Esophagus muscularis mucosa (tissue), 4 donors: Measurements from ENCODE around the gene RGPD6. TPM values are rescaled to one million over a fixed set of nuclear protein-coding genes. Genes with fewer than 3 reads are reported as not detected.
"Not testable (repeated sequence)": the region's sequence is repeated elsewhere in the genome, so short reads cannot be mapped to it uniquely, and the experiment has no call there.

Source experiments
- DNase-seq: peaks from one replicate; pipeline ENCODE4 v3.0.0-alpha.2; 2017; ENCODE audit errors: extremely low spot score
- H3K27ac ChIP-seq, 4 donors: fragments of 200-600 bp; sonication (generic); replicated peaks in 1 of 4; 1 replicate in 3 of 4; 2 replicates in 1 of 4; pipeline ENCODE4 v1.5.1; 2016 to 2019; ENCODE audit warnings: mild to moderate bottlenecking in 1 of 4
- H3K27me3 ChIP-seq, 4 donors: fragments of 200-600 bp; sonication (generic); one replicate each; pipeline versions ENCODE4 v1.5.1 to v1.6.0; 2016 to 2019
- H3K36me3 ChIP-seq, 4 donors: fragments of 200-600 bp; sonication (generic); one replicate each; pipeline ENCODE4 v1.5.1; 2016 to 2019
- H3K4me1 ChIP-seq, 4 donors: fragments of 200-600 bp; sonication (generic); one replicate each; pipeline ENCODE4 v1.5.1; 2016 to 2019
- H3K4me3 ChIP-seq, 4 donors: fragments of 200-600 bp; sonication (generic); 1 replicate in 2 of 4; 2 replicates in 2 of 4; pipeline ENCODE4 v1.5.1; 2016 to 2019; ENCODE audit warnings: mild to moderate bottlenecking in 4 of 4, moderate library complexity in 1 of 4
- H3K9me3 ChIP-seq, 4 donors: fragments of 200-600 bp; sonication (generic); 1 replicate in 3 of 4; 2 replicates in 1 of 4; pipeline ENCODE4 v1.5.1; 2016 to 2019
- WGBS: methylation state at CpG from one replicate; pipeline ENCODE4 v1.1.5; 2018; 5-methylcytosine and 5-hydroxymethylcytosine counted together
- intact Hi-C: fragments of 100-400 bp; cut with DNase I; formaldehyde crosslinking; loops from one replicate; pipeline ENCODE4 v1.15.1; 2023
- total RNA-seq, 4 donors: library from RNA; depleted of rRNA; stranded (reverse); fragments of >200 nt; gene quantifications; one replicate each; pipeline versions ENCODE4 v1.1.0 to v1.2.1, GENCODE V29; 2016

RGPD6 gene
- total RNA-seq, result 10 to 100 TPM; 27.3 to 51.5 (median 37.1) TPM

GRCh38 chr2:110576763-110577416 lies at the start of gene RGPD6:
Gene RGPD6, minus strand, starts transcription at chr2:110577222. Its CDS starts 198 bp downstream, at chr2:110577024.
- intact Hi-C loops, result not testable (repeated sequence)

GRCh38 chr2:110619326-110619939 lies 42.4 kb upstream of the RGPD6 start:
- H3K9me3 ChIP-seq, H3K4me1 ChIP-seq, intact Hi-C loops, H3K27me3 ChIP-seq, H3K4me3 ChIP-seq, DNase-seq, H3K27ac ChIP-seq, H3K36me3 ChIP-seq: not testable (repeated sequence)
- 77% methylated on average over 2 of the region's 9 CpGs for WGBS

More at GRCh38 chr2:110576763-110577416, at the start of gene RGPD6:
- H3K36me3 ChIP-seq, H3K9me3 ChIP-seq, H3K4me1 ChIP-seq, H3K4me3 ChIP-seq, DNase-seq, H3K27me3 ChIP-seq, H3K27ac ChIP-seq: not testable (repeated sequence)
- WGBS, result no CpG with 5 or more reads among the region's 70 CpGs

- H3K27me3 ChIP-seq, H3K4me3 ChIP-seq, DNase-seq, H3K9me3 ChIP-seq, H3K4me1 ChIP-seq, H3K36me3 ChIP-seq, intact Hi-C loops, H3K27ac ChIP-seq: not testable (repeated sequence)
- WGBS, result no CpG with 5 or more reads among the region's 1 CpG
Observed at GRCh38 chr2:110613927-110614326, 36.9 kb upstream of the RGPD6 start.

GRCh38 chr2:110610613-110611250 lies 33.7 kb upstream of the RGPD6 start:
- H3K27ac ChIP-seq, intact Hi-C loops, H3K36me3 ChIP-seq, H3K4me1 ChIP-seq, DNase-seq, H3K9me3 ChIP-seq, H3K27me3 ChIP-seq: not testable (repeated sequence)
- no CpG with 5 or more reads among the region's 94 CpGs for WGBS
- peak overlapping the region in 3 of 4 donors; percentile 28 to 52 (median 33) for H3K4me3 ChIP-seq

GRCh38 chr2:110609843-110610612 lies 33.0 kb upstream of the RGPD6 start:
- H3K36me3 ChIP-seq, H3K9me3 ChIP-seq, intact Hi-C loops, H3K27me3 ChIP-seq, H3K4me1 ChIP-seq, H3K27ac ChIP-seq, DNase-seq: not testable (repeated sequence)
- peak overlapping the region in 3 of 4 donors; percentile 28 to 52 (median 33) for H3K4me3 ChIP-seq
- no CpG with 5 or more reads among the region's 45 CpGs for WGBS

- intact Hi-C loops, H3K4me1 ChIP-seq, H3K27me3 ChIP-seq, H3K9me3 ChIP-seq, DNase-seq, H3K27ac ChIP-seq, H3K36me3 ChIP-seq, H3K4me3 ChIP-seq: not testable (repeated sequence)
- no CpG with 5 or more reads among the region's 8 CpGs for WGBS
Observed at GRCh38 chr2:110608788-110609502, 31.9 kb upstream of the RGPD6 start.

- H3K36me3 ChIP-seq, H3K4me3 ChIP-seq, H3K9me3 ChIP-seq, H3K27ac ChIP-seq, intact Hi-C loops, H3K27me3 ChIP-seq, H3K4me1 ChIP-seq, DNase-seq: not testable (repeated sequence)
- 85% methylated on average over 9 of the region's 12 CpGs for WGBS
Observed at GRCh38 chr2:110605057-110605456, 28.0 kb upstream of the RGPD6 start.

GRCh38 chr2:110603917-110604591 lies 27.0 kb upstream of the RGPD6 start:
- WGBS, result 100% methylated on average over 1 of the region's 8 CpGs
- H3K4me1 ChIP-seq, H3K27ac ChIP-seq, H3K36me3 ChIP-seq, H3K9me3 ChIP-seq, DNase-seq, intact Hi-C loops, H3K27me3 ChIP-seq, H3K4me3 ChIP-seq: not testable (repeated sequence)

GRCh38 chr2:110602139-110602538 lies 25.1 kb upstream of the RGPD6 start:
- WGBS, result no CpG with 5 or more reads among the region's 9 CpGs
- H3K36me3 ChIP-seq, DNase-seq, H3K27me3 ChIP-seq, H3K27ac ChIP-seq, H3K9me3 ChIP-seq, H3K4me3 ChIP-seq, H3K4me1 ChIP-seq, intact Hi-C loops: not testable (repeated sequence)

- WGBS, result no CpG with 5 or more reads among the region's 2 CpGs
- H3K36me3 ChIP-seq, H3K27me3 ChIP-seq, H3K4me1 ChIP-seq, DNase-seq, H3K4me3 ChIP-seq, H3K9me3 ChIP-seq, intact Hi-C loops, H3K27ac ChIP-seq: not testable (repeated sequence)
Observed at GRCh38 chr2:110591973-110592372, 15.0 kb upstream of the RGPD6 start.

GRCh38 chr2:110589677-110590330 lies 12.8 kb upstream of the RGPD6 start:
- H3K27ac ChIP-seq, H3K4me3 ChIP-seq, H3K4me1 ChIP-seq, H3K27me3 ChIP-seq, DNase-seq, H3K9me3 ChIP-seq, H3K36me3 ChIP-seq, intact Hi-C loops: not testable (repeated sequence)
- WGBS, result no CpG with 5 or more reads among the region's 15 CpGs
